ENCODE measurements around the gene CCZ1B.
"Not testable (repeated sequence)": the region's sequence is repeated elsewhere in the genome, so short reads cannot be mapped to it uniquely, and the experiment has no call there.

DNA sequence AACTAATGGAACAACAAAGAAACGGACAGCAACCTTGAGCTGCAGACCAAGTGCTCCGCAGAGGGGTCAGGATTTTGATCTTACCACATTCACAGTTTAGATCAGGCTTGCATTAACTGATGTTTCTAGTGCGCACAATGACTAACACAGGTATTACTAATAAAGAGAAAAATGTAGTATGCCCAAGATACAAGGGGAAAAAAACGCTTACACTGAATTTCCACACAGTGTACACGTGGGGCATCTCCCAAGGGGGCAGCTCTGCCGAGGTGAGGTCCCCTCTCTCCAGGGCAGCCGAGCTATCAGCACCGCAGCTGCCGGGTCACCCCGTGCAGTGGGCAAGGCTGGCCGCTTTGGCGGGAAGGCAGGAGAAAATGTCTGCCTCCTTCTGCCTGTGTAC lies 26.2 kb downstream of the CCZ1B start:
- TF ChIP-seq, protein P1, sequence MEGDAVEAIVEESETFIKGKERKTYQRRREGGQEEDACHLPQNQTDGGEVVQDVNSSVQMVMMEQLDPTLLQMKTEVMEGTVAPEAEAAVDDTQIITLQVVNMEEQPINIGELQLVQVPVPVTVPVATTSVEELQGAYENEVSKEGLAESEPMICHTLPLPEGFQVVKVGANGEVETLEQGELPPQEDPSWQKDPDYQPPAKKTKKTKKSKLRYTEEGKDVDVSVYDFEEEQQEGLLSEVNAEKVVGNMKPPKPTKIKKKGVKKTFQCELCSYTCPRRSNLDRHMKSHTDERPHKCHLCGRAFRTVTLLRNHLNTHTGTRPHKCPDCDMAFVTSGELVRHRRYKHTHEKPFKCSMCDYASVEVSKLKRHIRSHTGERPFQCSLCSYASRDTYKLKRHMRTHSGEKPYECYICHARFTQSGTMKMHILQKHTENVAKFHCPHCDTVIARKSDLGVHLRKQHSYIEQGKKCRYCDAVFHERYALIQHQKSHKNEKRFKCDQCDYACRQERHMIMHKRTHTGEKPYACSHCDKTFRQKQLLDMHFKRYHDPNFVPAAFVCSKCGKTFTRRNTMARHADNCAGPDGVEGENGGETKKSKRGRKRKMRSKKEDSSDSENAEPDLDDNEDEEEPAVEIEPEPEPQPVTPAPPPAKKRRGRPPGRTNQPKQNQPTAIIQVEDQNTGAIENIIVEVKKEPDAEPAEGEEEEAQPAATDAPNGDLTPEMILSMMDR (IDR thresholded peaks at IDR 0.05), result not testable (repeated sequence)
- TF ChIP-seq POLR2A (IDR thresholded peaks at IDR 0.05); POLR2AphosphoS5 (IDR thresholded peaks at IDR 0.05); EP300 (IDR thresholded peaks at IDR 0.05; ENCODE audit: low read depth): not testable (repeated sequence)

Measured in transverse colon (tissue), 4 donors.